Astrocyte of the cerebellum (primary cell): ENCODE results near the gene UTP3.

Experiments
- DNase-seq: peaks from one replicate; pipeline ENCODE4 v3.0.0-alpha.2; 2011; ENCODE audit warnings: low read depth
- H3K4me3 ChIP-seq: 2 replicates; pipeline ENCODE4 v1.5.1; 2011; ENCODE audit warnings: mild to moderate bottlenecking, low read depth, low read length, moderate library complexity
- CTCF ChIP-seq: IDR thresholded peaks from 2 replicates; pipeline ENCODE4 v1.5.1; 2012; ENCODE audit warnings: low read length, low read depth, moderate library complexity, mild to moderate bottlenecking; ENCODE audit errors: missing control alignments
- in situ Hi-C: cut with HindIII; loops from 2 replicates; pipeline ENCODE4 v1.10.0; 2017; ENCODE audit warnings: low sequenced_read_pairs

The UTP3 gene

GRCh38 chr4:70703619-70704214 is 15.4 kb downstream of the UTP3 start:
- no peak for TF ChIP-seq CTCF
- in situ Hi-C loops, result no loop called here
- H3K4me3 ChIP-seq, result peak overlapping the region; percentile 68
- no peak for DNase-seq

DNA sequence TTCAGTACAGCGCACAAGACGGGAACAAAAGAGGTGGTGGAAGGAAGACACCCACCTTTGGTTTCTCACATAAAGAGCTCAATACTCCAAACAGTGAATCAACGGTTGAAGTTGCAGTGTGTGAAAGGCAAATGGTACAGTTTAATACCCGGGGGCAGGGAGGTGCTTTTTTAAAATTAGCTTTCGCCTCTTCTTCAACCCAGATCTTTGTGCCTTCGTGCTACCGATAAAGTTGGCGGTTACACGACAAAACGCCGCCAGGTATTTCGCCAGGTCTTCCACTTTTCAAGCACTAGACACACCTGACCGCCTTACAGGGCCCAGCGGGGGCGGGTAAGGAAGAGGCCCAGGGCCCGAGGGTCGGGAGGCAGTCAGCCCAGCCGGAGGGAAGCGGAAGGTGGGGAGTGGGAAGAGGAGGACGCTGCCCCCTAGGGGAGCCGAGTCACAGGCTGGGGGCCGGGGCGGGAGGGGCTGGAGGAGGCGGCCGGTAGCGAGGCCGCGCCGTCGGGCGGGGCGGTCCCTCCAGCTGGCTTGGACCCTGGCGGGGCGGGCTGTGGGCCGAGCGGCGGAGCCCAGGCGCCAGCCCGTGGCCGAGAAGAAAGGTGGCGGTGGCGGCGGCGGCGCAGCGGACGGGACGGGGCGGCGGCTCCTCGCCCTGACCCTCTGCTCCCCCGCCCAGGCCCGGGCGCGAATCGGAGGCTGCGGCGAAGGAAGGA is 16.0 kb downstream of the UTP3 start:
- in situ Hi-C loops, result no loop called here
- H3K4me3 ChIP-seq, result peak overlapping the region; percentile 68
- TF ChIP-seq CTCF, result peak; percentile 31
- DNase-seq, result no peak

DNA sequence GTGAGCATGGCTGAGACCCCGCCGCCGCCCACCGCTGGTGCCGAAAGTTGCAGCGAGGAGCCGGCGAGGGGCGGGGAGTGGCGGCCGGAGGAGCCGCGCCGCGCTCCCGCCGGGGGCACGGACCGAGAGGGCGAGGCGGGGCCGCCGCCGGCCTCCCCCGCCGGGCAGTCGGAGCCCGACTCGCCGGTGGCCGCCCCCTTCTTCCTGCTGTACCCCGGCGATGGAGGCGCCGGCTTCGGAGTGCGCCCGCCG is 16.5 kb downstream of the UTP3 start:
- in situ Hi-C loops, result no loop called here
- TF ChIP-seq CTCF, result no peak
- no peak for DNase-seq
- peak overlapping the region; percentile 68 for H3K4me3 ChIP-seq

GRCh38 chr4:70705183-70706043 is 17.1 kb downstream of the UTP3 start:
- in situ Hi-C loops, result no loop called here
- DNase-seq, result no peak
- H3K4me3 ChIP-seq, result peak overlapping the region; percentile 68
- no peak for TF ChIP-seq CTCF

DNA sequence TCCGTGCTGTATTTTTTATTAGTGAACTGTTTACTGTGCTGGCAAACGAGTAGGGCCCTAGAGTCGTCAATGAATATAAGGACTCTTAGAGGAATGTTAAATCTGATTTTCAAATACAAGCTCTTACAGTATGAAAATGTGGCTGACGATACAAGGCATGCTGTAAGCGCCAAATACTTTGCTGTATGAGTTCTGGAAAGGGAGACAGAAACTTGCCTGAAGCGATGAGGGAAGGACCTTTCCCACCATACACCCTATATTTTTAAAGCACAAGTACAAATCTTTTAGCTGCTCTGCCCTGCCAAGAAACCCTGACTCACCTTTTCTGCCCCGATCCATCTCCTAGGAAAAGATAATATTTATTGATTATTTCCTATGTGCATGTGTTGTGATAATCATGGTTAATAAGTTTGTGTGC is 17.7 kb downstream of the UTP3 start:
- H3K4me3 ChIP-seq, result peak overlapping the region; percentile 68
- no peak for TF ChIP-seq CTCF
- in situ Hi-C loops, result no loop called here
- no peak for DNase-seq

- in situ Hi-C loops, result no loop called here
These were observed 18.2 kb downstream of the UTP3 start for GRCh38 chr4:70706516-70706915.

More at GRCh38 chr4:70706516-70706915, 18.2 kb downstream of the UTP3 start:
- H3K4me3 ChIP-seq, result peak overlapping the region; percentile 68
- TF ChIP-seq CTCF, result no peak
- DNase-seq, result no peak
